Fibroblast of skin of right quadriceps (primary cell): ENCODE results near the gene FLCN.
"Not testable (repeated sequence)": the region's sequence is repeated elsewhere in the genome, so short reads cannot be mapped to it uniquely, and the experiment has no call there.

Experiments used
- DNase-seq: peaks from one replicate; pipeline ENCODE4 v3.0.0-alpha.2; 2013

FLCN gene, protein sequence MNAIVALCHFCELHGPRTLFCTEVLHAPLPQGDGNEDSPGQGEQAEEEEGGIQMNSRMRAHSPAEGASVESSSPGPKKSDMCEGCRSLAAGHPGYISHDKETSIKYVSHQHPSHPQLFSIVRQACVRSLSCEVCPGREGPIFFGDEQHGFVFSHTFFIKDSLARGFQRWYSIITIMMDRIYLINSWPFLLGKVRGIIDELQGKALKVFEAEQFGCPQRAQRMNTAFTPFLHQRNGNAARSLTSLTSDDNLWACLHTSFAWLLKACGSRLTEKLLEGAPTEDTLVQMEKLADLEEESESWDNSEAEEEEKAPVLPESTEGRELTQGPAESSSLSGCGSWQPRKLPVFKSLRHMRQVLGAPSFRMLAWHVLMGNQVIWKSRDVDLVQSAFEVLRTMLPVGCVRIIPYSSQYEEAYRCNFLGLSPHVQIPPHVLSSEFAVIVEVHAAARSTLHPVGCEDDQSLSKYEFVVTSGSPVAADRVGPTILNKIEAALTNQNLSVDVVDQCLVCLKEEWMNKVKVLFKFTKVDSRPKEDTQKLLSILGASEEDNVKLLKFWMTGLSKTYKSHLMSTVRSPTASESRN

DNA sequence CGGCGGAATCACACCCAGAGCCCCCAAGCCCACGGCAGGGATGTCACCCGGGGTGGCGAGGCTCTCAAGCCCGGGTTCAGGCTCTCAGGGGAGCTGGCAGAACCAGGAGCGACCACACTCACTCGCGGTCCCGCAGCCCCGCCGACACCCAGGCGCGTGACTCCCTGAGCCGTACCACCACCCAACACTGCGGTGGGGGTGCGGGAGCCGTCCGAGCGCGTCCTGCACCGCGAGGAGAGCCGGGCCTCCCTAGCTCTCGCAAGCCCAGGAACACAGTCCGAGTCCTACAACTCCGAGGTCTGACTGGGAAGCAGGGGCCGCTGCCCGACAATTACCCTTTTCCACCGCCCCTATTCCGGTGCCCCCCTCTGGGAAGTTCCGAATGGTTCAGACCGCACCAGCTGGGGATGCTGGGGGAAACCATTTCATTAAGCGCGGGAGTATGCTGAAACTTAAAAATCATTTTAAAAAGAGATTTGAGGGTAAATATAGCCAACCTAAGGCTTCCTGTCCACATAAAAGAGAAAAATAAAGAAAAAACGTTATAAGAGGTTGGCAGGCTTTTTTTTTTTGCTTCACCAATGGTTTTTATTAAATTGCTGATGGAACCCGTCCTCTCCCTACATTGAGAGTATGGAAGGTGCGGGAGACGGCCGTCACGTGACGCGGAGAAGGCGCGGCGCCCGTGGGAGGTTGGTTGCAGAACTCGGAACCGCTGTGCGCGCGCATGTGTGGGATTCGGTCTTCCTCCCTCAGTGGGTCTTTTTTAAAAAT, at the start of gene FLCN:
Gene FLCN, minus strand, starts transcription at position 143 of the 774 bp plus-strand sequence. CDS start 9,031 bp downstream, outside the sequence.
- DNase-seq, result peak; percentile 90

GRCh38 chr17:17285951-17286350, 49.0 kb upstream of the FLCN start:
- no peak for DNase-seq

- DNase-seq, result peak; percentile 98
Measured at GRCh38 chr17:17280613-17281549, 43.9 kb upstream of the FLCN start, which contains the start of gene COPS3. TSS of gene COPS3 (minus strand) at chr17:17281246. CDS start at chr17:17281186, 60 bp downstream.

DNA sequence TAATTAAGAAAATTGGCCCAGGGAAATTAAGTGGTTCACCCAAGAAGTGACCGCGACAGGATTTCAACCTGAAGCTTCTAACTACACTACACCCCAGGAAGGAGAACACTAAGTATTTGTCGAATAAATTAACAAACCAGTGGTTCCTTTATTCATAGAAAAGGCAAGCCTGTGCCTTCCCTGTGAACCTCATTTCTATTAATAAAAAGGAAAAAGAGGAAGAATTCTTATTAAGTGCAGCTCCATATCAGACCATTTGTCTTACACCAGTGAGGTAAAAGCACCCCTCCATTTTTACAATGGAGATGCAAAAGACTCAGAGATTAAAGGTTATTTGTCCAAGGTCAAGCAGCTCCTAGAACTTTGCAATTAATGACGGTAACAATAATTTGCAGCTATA, 42.3 kb upstream of the FLCN start:
- DNase-seq, result no peak

DNA sequence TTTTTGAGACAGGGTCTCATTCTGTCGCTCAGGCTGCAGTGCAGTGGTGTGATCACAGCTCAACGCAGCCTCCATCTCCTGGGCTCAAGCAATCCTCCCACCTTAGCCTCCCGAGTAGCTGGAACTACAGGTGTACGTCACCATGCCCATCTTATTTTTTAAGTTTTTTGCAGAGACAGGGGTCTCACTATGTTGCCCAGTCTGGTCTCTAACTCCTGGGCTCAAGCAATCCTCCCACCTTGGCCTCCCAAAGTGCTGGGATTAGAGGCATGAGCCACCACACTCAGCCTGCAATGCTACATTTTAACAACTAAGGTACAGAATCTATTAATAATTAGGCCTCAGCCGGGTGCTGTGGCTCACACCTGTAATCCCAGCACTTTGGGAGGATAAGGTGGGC, 40.5 kb upstream of the FLCN start:
- DNase-seq, result not testable (repeated sequence)

- no peak for DNase-seq
Measured at GRCh38 chr17:17275971-17276370, 39.0 kb upstream of the FLCN start.

- DNase-seq, result no peak
Measured at GRCh38 chr17:17269926-17270773, 33.2 kb upstream of the FLCN start.

GRCh38 chr17:17264430-17264829, 27.5 kb upstream of the FLCN start:
- DNase-seq, result no peak

- DNase-seq, result no peak
Measured at GRCh38 chr17:17258998-17259397, 22.0 kb upstream of the FLCN start.

GRCh38 chr17:17258011-17258410, 21.0 kb upstream of the FLCN start:
- no peak for DNase-seq

- DNase-seq, result no peak
Measured at GRCh38 chr17:17256316-17256715, 19.3 kb upstream of the FLCN start.

DNA sequence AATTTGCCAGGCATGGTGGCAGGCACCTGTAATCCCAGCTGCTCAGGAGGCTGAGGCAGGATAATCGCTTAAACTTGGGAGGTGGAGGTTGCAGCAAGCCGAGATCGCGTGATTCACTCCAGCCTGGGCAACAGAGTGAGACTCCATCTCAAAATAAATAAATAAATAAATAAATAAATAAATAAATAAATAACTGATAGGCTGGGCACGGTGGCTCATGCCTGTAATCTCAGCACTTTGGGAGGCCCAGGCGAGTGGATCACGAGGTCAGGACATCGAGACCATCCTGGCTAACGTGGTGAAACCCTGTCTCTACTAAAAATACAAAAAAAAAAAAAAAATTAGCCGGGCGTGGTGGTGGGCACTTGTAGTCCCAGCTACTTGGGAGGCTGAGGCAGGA, 18.7 kb upstream of the FLCN start:
- not testable (repeated sequence) for DNase-seq

DNA sequence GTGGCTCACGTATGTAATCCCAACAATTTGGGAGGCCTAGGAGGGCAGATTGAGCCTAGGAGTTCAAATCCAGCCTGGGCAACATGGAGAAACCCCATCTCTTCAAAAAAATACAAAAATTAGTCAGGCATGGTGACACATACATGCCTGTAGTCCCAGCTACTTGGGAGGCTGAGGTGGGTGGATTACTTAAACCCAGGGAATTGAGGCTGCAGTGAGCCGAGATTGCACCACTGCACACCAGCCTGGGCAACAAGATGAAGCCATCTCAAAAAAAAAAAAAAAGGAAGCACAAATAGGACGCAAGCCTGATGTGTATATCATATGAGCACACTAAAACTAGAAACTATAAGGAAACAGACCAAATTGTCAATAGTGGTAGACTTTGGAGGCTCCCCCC, 17.1 kb upstream of the FLCN start:
- DNase-seq, result no peak

DNA sequence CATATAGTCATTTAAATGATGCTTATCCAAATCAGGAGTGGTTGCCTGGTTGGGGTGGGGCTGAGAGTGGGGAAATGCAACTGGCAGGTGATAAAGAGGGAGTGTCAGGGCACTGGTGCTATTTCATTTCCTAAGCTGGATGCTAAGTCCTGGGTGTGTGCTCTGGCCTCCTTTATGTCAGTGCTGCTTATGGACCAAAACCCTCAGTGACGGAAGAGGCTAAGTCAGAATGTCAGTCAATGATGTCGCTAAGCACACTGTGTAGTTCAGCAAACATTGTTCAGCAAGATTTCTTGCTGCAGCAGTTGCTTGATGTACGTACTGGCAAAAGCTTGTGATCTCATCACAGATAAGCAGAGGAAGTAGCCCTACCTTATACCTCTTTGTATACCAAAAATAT, 16.4 kb upstream of the FLCN start:
- DNase-seq, result no peak

- DNase-seq, result no peak
Measured at GRCh38 chr17:17252149-17252661, 15.2 kb upstream of the FLCN start.

DNA sequence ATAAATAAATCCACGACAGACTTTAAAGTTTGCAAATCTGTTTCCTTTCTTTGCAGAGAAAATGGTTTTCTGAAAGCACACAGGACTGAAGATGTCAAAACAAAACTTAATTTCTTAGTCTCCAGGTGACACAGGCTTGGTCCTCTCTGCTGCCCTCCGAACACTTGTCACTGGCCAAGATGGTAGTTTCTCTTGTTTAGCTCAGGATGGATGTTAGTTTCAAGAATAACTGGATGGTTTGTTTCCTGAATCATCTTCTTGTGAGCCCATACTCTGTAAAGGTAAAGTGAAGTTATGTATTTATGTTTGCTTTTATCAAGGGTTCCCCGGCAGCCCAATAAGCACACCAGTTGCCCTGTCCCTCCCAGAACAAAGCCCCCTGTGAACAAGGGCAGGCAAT, 9.9 kb upstream of the FLCN start:
- no peak for DNase-seq

DNA sequence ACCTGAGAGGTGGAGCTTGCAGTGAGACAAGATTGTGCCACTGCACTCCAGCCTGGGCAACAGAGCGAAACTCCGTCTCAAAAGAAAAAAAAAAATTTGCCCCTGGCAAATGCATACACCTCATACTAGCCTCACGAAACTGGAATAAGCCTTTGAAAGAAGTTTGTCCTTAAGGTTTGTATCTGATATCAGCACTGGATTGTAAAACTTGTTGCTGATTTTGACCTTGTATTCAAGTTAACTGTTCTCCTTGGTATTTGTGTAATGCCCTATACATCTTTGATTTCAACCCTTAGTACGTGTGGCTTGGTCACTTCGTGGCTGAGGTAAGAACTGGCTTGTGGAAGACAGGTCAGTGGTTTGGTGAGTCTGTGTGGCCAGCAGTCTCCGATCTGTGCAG, 6.2 kb upstream of the FLCN start:
- DNase-seq, result no peak

DNA sequence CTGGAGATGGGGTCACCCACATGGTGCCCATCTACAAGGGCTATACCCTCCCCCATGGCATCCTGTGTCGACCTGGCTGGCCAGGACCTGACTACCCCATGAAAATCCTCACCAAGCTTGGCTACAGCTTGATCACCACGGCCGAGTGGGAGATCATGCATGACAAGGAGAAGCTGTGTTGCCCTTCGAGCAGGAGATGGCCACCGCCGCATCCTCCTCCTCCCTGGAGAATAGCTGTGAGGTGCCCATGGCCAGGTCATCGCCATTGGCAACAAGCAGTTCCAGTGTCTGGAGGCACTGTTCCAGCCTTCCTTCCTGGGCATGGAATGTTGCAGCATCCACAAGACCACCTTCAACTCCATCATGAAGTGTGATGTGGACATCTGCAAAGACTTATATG, 5.3 kb upstream of the FLCN start:
- no peak for DNase-seq

DNA sequence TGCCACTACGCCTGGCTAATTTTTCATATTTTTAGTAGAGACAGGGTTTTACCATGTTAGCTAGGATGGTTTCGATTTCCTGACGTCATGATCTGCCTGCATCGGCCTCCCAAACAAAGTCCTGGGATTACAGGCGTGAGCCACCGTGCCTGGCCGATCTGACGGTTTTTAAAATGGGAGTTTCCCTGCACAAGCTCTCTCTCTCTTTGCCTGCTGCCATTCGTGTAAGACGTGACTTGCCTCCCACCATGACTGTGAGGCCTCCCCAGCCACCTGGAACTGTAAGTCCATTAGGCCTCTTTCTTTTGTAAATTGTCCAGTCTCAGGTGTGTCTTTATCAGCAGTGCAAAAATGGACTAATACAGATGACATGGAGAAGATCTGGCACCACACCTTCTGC, 4.7 kb upstream of the FLCN start:
- no peak for DNase-seq

DNA sequence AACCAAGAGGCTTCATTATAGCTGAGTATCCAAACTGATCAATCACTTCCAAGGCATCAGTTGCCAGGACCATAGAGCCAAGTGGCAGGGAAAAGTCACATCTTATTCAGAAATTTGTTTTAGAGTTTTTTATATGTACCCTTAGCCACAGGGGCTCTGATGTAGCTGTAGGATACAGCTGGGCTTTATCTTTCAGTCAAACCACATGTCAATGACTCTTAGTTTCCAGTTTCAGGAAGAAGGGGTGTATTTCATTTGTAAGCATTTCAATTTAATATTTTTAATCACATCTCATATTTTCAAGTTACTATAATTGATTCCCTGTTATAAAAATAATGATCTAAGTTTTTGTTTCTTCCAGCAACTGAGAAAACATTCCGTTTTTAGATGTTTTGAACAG, 2.9 kb upstream of the FLCN start:
- DNase-seq, result no peak

DNA sequence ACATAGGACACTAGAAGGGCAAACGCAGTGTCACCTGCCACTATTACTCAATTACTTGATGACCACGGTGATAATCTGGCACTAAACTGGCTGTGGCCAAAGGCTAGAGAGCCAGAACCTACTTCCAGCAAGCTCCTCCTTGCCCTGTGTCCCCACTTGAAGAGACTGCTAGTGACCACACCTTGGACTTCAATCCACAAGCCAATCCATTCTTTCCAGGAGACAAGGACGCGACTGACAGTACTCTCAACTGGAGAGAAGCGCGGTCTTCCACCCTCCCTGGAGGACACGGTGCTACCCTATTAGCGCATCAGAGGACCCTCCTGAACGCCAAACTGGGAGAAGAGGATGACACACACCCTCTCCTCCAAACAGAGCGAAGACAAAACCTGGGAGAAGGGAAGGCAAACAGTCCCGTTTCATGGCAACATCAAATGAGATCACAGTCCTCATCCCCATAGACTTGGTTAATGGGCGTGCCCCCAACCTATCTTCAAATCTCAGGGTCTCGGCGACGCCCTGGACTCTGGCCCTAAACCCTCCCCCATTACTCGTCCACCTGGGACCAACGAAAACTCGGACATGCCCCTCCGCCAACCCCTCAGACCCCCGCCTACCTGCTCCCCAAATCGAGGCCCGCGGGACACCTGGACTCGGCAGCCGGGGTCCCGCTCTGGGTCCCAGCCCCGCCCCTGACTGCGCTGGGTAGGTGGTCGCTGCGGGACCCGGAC, 508 bp downstream of the FLCN start:
- peak; percentile 23 for DNase-seq
